Neuronal stem cell (in vitro differentiated cells): ENCODE results near the gene SGCA.

ENCODE experiments used
- DNase-seq: peaks from one replicate; pipeline ENCODE4 v3.0.0-alpha.2; 2013; ENCODE audit warnings: low spot score
- H2AFZ ChIP-seq: one replicate; pipeline ENCODE4 v1.6.1; 2013; ENCODE audit warnings: mild to moderate bottlenecking, low read length, inconsistent platforms
- H2AK5ac ChIP-seq: 2 replicates; pipeline ENCODE4 v1.6.1; 2013; ENCODE audit warnings: low read depth, mild to moderate bottlenecking, inconsistent platforms, low read length, moderate library complexity, mixed read lengths
- H2BK120ac ChIP-seq: 2 replicates; pipeline ENCODE4 v1.6.1; 2013; ENCODE audit warnings: low read depth, mild to moderate bottlenecking, inconsistent platforms, low read length, moderate library complexity, mixed read lengths
- H2BK12ac ChIP-seq: one replicate; pipeline ENCODE4 v1.6.1; 2013; ENCODE audit warnings: low read length, inconsistent platforms
- H2BK15ac ChIP-seq: 2 replicates; pipeline ENCODE4 v1.6.1; 2013; ENCODE audit warnings: mild to moderate bottlenecking, low read length, inconsistent platforms, mixed read lengths
- H2BK5ac ChIP-seq: one replicate; pipeline ENCODE4 v1.6.1; 2013; ENCODE audit warnings: inconsistent platforms, mild to moderate bottlenecking, low read length, moderate library complexity
- H3K14ac ChIP-seq: one replicate; pipeline ENCODE4 v1.6.1; 2013; ENCODE audit warnings: low read length, inconsistent platforms
- H3K18ac ChIP-seq: 2 replicates; pipeline ENCODE4 v1.6.1; 2013; ENCODE audit warnings: low read length, inconsistent platforms
- H3K23ac ChIP-seq: 2 replicates; pipeline ENCODE4 v1.6.1; 2013; ENCODE audit warnings: low read depth, mild to moderate bottlenecking, mixed read lengths, low read length, inconsistent platforms; ENCODE audit not compliant: poor library complexity
- H3K27ac ChIP-seq: replicated peaks from 3 replicates; pipeline ENCODE4 v1.5.1; 2013; ENCODE audit warnings: low read length, inconsistent platforms
- H3K27me3 ChIP-seq, 3 experiments: 2 replicates each; pipeline ENCODE4 v1.6.1; 2013; ENCODE audit warnings: low read length in 3 of 3, mild to moderate bottlenecking in 2 of 3, inconsistent platforms in 1 of 3, low read depth in 1 of 3, mixed read lengths in 1 of 3, moderate library complexity in 1 of 3; ENCODE audit not compliant: control insufficient read depth in 3 of 3, insufficient read depth in 3 of 3
- H3K36me3 ChIP-seq, 2 donors: replicated peaks in 1 of 2; 2 replicates each; pipeline ENCODE4 v1.6.1; 2013; ENCODE audit warnings: low read length in 2 of 2; ENCODE audit not compliant: control insufficient read depth in 2 of 2, insufficient read depth in 2 of 2
- H3K4ac ChIP-seq: 2 replicates; pipeline ENCODE4 v1.6.1; 2013; ENCODE audit warnings: inconsistent platforms, mild to moderate bottlenecking, low read length, moderate library complexity
- H3K4me1 ChIP-seq, 2 donors: 1 replicate in 1 of 2; 2 replicates in 1 of 2; pipeline ENCODE4 v1.6.1; 2013; ENCODE audit warnings: low read length in 2 of 2, low read depth in 1 of 2; ENCODE audit not compliant: control insufficient read depth in 2 of 2, insufficient read depth in 1 of 2
- H3K4me2 ChIP-seq: one replicate; pipeline ENCODE4 v1.6.1; 2013; ENCODE audit warnings: mild to moderate bottlenecking, low read length, inconsistent platforms; ENCODE audit not compliant: insufficient read depth, poor library complexity, severe bottlenecking
- H3K4me3 ChIP-seq, 2 donors: 2 replicates each; pipeline ENCODE4 v1.5.1; 2013; ENCODE audit warnings: low read length in 2 of 2, mild to moderate bottlenecking in 2 of 2, inconsistent platforms in 1 of 2, moderate library complexity in 1 of 2
- H3K79me1 ChIP-seq: one replicate; pipeline ENCODE4 v1.6.1; 2013; ENCODE audit warnings: low read depth, mild to moderate bottlenecking, inconsistent platforms, low read length, moderate library complexity
- H3K9ac ChIP-seq: one replicate; pipeline ENCODE4 v1.6.1; 2013; ENCODE audit warnings: mild to moderate bottlenecking, low read depth, low read length, inconsistent platforms; ENCODE audit not compliant: poor library complexity
- H3K9me3 ChIP-seq, 2 donors: replicated peaks in 1 of 2; 2 replicates each; pipeline versions ENCODE3 to v1.6.1; 2013; ENCODE audit warnings: low read length in 2 of 2, mild to moderate bottlenecking in 2 of 2, inconsistent platforms in 1 of 2, low read depth in 1 of 2, mixed read lengths in 1 of 2, moderate library complexity in 1 of 2; ENCODE audit not compliant: control insufficient read depth in 2 of 2, insufficient read depth in 1 of 2
- H4K8ac ChIP-seq: one replicate; pipeline ENCODE4 v1.6.1; 2013; ENCODE audit warnings: low read depth, mild to moderate bottlenecking, inconsistent platforms, low read length, moderate library complexity
- H4K91ac ChIP-seq: one replicate; pipeline ENCODE4 v1.6.1; 2013; ENCODE audit warnings: low read length, low read depth, mild to moderate bottlenecking, inconsistent platforms; ENCODE audit not compliant: poor library complexity
- WGBS, 2 donors: extraction: QIAGEN DNeasy Blood & Tissue Kit; methylation state at CpG; one replicate each; pipeline ENCODE4 v1.1.7; 2013; ENCODE audit warnings: missing lambda C conversion rate in 2 of 2, mixed read lengths in 1 of 2; ENCODE audit not compliant: insufficient read length in 2 of 2, insufficient replicate concordance in 1 of 2; ENCODE audit errors: extremely low coverage in 2 of 2; 5-methylcytosine and 5-hydroxymethylcytosine counted together

SGCA gene

DNA sequence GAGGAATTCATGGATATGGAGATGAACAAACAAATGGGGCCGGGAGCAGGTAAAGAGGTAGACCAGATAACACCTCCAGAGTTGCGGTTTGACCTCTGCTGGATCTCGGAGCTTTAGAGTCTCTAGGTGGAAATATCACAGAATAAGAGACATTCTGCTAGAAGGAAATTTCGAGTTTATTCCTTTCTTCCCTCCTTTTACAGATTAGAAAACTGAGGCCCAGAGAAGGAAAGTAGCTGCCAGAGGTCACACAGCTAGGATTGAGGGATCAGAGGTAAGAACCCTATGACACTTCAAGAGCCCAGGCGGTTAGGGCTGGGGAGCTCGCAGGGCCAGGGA, 43.3 kb downstream of the SGCA start:
- Histone ChIP-seq H4K91ac (peak overlapping the region; percentile 95), H3K4ac (no peak overlapping the region), H2BK5ac (peak overlapping the region; percentile 68), H3K23ac (peak overlapping the region; percentile 55), H3K9ac (no peak overlapping the region), H3K4me3 (no peak overlapping the region), H2AFZ (no peak overlapping the region), H3K4me1 (peaks cover 33 to 49% of the 10 kb centered on the region in 2 donors), H2BK15ac (no peak overlapping the region), H3K14ac (no peak overlapping the region), H2AK5ac (peak overlapping the region; percentile 26), H4K8ac (no peak overlapping the region), H3K27me3 (no peaks in the 10 kb centered on the region), H2BK12ac (peak overlapping the region; percentile 96), H3K27ac (no peak overlapping the region), H3K18ac (peak overlapping the region; percentile 84), H3K9me3 (no peaks in the 10 kb centered on the region), H2BK120ac (no peak overlapping the region), H3K4me2 (no peak overlapping the region), H3K79me1 (no peaks in the 10 kb centered on the region), H3K36me3 (no peaks in the 10 kb centered on the region)
- WGBS, 2 donors, result no CpG with 5 or more reads among the region's 6 CpGs
- no peak for DNase-seq

- peak overlapping the region; percentile 95 for H4K91ac ChIP-seq
- H3K4me2 ChIP-seq, result peak overlapping the region; percentile 11
- H3K27ac ChIP-seq, result peak overlapping the region; percentile 71
- no peaks in the 10 kb centered on the region for H3K36me3 ChIP-seq
- peaks cover 0 to 3% (median 0%) of the 10 kb centered on the region in 3 experiments for H3K27me3 ChIP-seq
- H2AFZ ChIP-seq, result peak overlapping the region; percentile 82
- H3K4me3 ChIP-seq, result no peak overlapping the region
- H2BK120ac ChIP-seq, result peak overlapping the region; percentile 10
- H3K79me1 ChIP-seq, result no peaks in the 10 kb centered on the region
- no peak overlapping the region for H4K8ac ChIP-seq
- peak overlapping the region; percentile 26 for H2AK5ac ChIP-seq
- H3K9ac ChIP-seq, result no peak overlapping the region
- no peak for DNase-seq
- peaks cover 0 to 2% of the 10 kb centered on the region in 2 donors for H3K9me3 ChIP-seq
- peak overlapping the region; percentile 68 for H2BK5ac ChIP-seq
- no CpG with 5 or more reads among the region's 16 CpGs for WGBS, 2 donors
- H2BK12ac ChIP-seq, result peak overlapping the region; percentile 96
- H3K23ac ChIP-seq, result peak overlapping the region; percentile 55
- no peak overlapping the region for H3K4ac ChIP-seq
- H3K18ac ChIP-seq, result peak overlapping the region; percentile 84
- H3K4me1 ChIP-seq, result peaks cover 33 to 49% of the 10 kb centered on the region in 2 donors
- no peak overlapping the region for H3K14ac ChIP-seq
- H2BK15ac ChIP-seq, result peak overlapping the region; percentile 30
These were observed 43.9 kb downstream of the SGCA start for GRCh38 chr17:50209472-50210239.

- H3K4me1 ChIP-seq, result peaks cover 28 to 43% of the 10 kb centered on the region in 2 donors
- peak overlapping the region; percentile 19 for H3K4me2 ChIP-seq
- peak overlapping the region; percentile 49 for H2BK120ac ChIP-seq
- no peak overlapping the region for H3K14ac ChIP-seq
- WGBS, 2 donors, result no CpG with 5 or more reads among the region's 26 CpGs
- H3K36me3 ChIP-seq, result no peaks in the 10 kb centered on the region
- peak overlapping the region; percentile 71 for H3K27ac ChIP-seq
- H3K9me3 ChIP-seq, result peaks cover 0 to 2% of the 10 kb centered on the region in 2 donors
- peak overlapping the region; percentile 30 for H2BK15ac ChIP-seq
- H3K27me3 ChIP-seq, result peaks cover 0 to 4% (median 0%) of the 10 kb centered on the region in 3 experiments
- peak overlapping the region; percentile 84 for H3K18ac ChIP-seq
- H3K4me3 ChIP-seq, result no peak overlapping the region
- H2AFZ ChIP-seq, result peak overlapping the region; percentile 82
- H3K79me1 ChIP-seq, result no peaks in the 10 kb centered on the region
- DNase-seq, result no peak
- H3K4ac ChIP-seq, result no peak overlapping the region
- peak overlapping the region; percentile 51 for H3K23ac ChIP-seq
- peak overlapping the region; percentile 79 for H2BK12ac ChIP-seq
- peak overlapping the region; percentile 38 for H4K91ac ChIP-seq
- peak overlapping the region; percentile 18 for H3K9ac ChIP-seq
- H4K8ac ChIP-seq, result no peak overlapping the region
- peak overlapping the region; percentile 26 for H2AK5ac ChIP-seq
- peak overlapping the region; percentile 68 for H2BK5ac ChIP-seq
These were observed 44.7 kb downstream of the SGCA start for GRCh38 chr17:50210240-50211225.
